ENCODE data around the gene GTF2F2. TPM values are rescaled to one million over a fixed set of nuclear protein-coding genes. Genes with fewer than 3 reads are reported as not detected.

The GTF2F2 gene
- total and polyA plus RNA-seq, 9 of the 15 experiments (the other 6 are each of a cell fraction or from before 2014, with no cell fraction given) = 19.7 to 44.8 (median 32.4) TPM

GRCh38 chr13:45191874-45192273 lies 71.6 kb downstream of the GTF2F2 start (continued):
- TF ChIP-seq ZMIZ1 (IDR thresholded peaks at IDR 0.05; ENCODE audit: low read depth in 2 of 2, low read length in 2 of 2) = no peak
- no peak for TF ChIP-seq U2AF1 (optimal IDR thresholded peaks at IDR 0.05; ENCODE audit: low read depth, low read length)
- TF ChIP-seq SMAD4 (CRISPR knock-in tag; conservative IDR thresholded peaks at IDR 0.05) = no peak
- TF ChIP-seq PREB (CRISPR knock-in tag; IDR thresholded peaks at IDR 0.05) = no peak
